ENCODE data around the gene SLAMF7.

The SLAMF7 gene

DNA sequence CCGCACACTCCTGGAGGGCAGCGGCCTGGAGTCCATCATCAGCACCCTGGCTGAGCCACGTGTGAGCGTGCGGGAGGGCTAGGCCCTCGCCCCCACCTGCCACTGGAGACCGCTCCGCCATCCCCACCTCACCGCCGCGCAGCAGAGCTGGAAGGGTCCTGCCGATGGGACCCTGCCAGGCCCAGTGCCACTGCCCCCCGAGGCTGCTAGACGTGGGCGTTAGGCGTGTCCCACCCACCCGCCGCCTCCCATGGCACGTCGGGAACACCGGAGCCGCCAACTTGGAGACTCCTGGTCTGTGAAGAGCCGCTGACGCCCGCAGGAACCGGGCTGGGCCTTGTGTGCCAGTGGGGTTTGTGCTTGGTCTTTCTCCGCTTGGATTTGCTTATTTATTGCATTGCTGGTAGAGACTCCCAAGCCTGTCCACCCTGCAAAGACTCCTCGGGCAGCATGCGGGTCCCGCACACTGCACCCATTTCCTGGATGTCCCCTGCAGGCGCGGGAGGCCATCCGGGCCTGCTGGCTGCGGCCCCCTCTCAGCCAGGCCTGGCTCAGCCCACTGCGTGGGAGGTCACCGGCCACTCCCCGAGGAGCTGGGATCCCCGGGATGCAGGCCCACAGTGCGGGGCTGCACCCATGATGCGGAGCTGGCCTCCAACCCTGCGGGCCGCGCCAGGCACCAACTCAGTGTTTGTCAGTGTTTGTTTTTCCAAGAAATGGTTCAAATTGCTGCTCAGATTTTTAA is 63.0 kb downstream of the SLAMF7 start:
- DNase-seq (ENCODE audit: low spot score), result no peak

Measured in germinal center (tissue), 1 donor.